ENCODE data around the gene PPP3R2. TPM values are rescaled to one million over a fixed set of nuclear protein-coding genes. Genes with fewer than 3 reads are reported as not detected.
"Not testable (repeated sequence)": the region's sequence is repeated elsewhere in the genome, so short reads cannot be mapped to it uniquely, and the experiment has no call there.

Gene PPP3R2
- total RNA-seq, 1 donor from 2014 or later, result not detected

DNA sequence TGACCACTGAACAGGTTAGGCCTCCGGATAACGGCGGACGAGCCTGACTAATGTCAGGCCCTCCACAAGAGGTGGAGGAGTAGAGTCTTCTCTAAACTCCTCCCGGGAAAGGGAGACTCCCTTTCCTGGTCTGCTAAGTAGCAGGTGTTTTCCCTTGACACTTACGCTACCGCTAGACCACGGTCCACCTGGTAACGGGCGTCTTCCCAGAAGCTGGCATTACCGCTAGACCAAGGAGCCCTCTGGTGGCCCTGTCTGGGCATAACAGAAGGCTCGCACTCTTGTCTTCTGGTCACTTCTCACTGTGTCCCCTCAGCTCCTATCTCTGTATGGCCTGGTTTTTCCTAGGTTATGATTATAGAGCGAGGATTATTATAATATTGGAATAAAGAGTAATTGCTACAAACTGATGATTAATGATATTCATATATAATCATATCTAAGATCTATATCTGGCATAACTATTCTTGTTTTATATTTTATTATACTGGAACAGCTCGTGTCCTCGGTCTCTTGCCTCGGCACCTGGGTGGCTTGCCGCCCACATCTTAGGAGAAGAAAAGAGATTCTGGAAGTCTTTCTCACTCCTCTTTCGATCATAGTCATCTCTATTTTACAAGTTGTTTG lies 45.2 kb downstream of the PPP3R2 start:
- DNase-seq (ENCODE audit: low read depth, low spot score); H3K27ac Mint-ChIP-seq (ENCODE audit: unreplicated experiment); H3K4me3 Mint-ChIP-seq; H3K9me3 Mint-ChIP-seq; H3K27me3 Mint-ChIP-seq (ENCODE audit: low read depth); H3K4me1 Mint-ChIP-seq: not testable (repeated sequence)
- peak; percentile 50 for TF ChIP-seq CTCF (conservative IDR thresholded peaks at IDR 0.05)
- H3K36me3 Mint-ChIP-seq (ENCODE audit: low read depth), result peaks cover 30% of the 10 kb centered on the region

- no peak for DNase-seq (ENCODE audit: low read depth, low spot score)
- Mint-ChIP-seq H3K36me3 (ENCODE audit: low read depth) (peaks cover 20% of the 10 kb centered on the region), H3K9me3 (no peaks in the 10 kb centered on the region), H3K4me3 (no peak overlapping the region), H3K27me3 (ENCODE audit: low read depth) (no peaks in the 10 kb centered on the region), H3K4me1 (no peaks in the 10 kb centered on the region), H3K27ac (ENCODE audit: unreplicated experiment) (no peak overlapping the region)
- no peak for TF ChIP-seq CTCF (conservative IDR thresholded peaks at IDR 0.05)
Measured at GRCh38 chr9:101543098-101543735, 51.6 kb downstream of the PPP3R2 start.

Other genes with a start within 250 kb of the PPP3R2 start
- 0.16 and 0.30 TPM in 2 replicates for gene BAAT, start 210.0 kb downstream of the PPP3R2 start, total RNA-seq
- gene MRPL50, start 196.4 kb downstream of the PPP3R2 start, total RNA-seq, result 17.3 and 18.6 TPM in 2 replicates
- 23.6 and 24.0 TPM in 2 replicates for gene ZNF189, start 196.1 kb downstream of the PPP3R2 start, total RNA-seq
- gene ALDOB, start 159.2 kb downstream of the PPP3R2 start, total RNA-seq, result not detected in 2 replicates
- gene RNF20, start 61.1 kb downstream of the PPP3R2 start, total RNA-seq, result 66.6 and 70.2 TPM in 2 replicates
- gene GRIN3A, start 143.7 kb upstream of the PPP3R2 start, total RNA-seq, result 0.20 and 0.35 TPM in 2 replicates

Data from neural crest cell (in vitro differentiated cells).